ENCODE data around the gene GALNT2.

Gene GALNT2

GRCh38 chr1:230273141-230273710, 206.2 kb downstream of the GALNT2 start:
- no CpG with 5 or more reads among the region's 7 CpGs for WGBS (ENCODE audit: extremely low coverage, insufficient coverage, insufficient read length)
- no peak overlapping the region for H3K4me3 ChIP-seq (ENCODE audit: low read depth, low read length)
- H3K18ac ChIP-seq (ENCODE audit: low read length) = no peak overlapping the region
- H4K91ac ChIP-seq (ENCODE audit: low read depth, low read length) = no peak overlapping the region
- H2BK5ac ChIP-seq (ENCODE audit: low read depth, low read length, poor library complexity) = no peak overlapping the region
- no peak overlapping the region for H3K9ac ChIP-seq (ENCODE audit: low read length)
- peaks cover 3% of the 10 kb centered on the region for H3K79me1 ChIP-seq (ENCODE audit: low read length)
- no peaks in the 10 kb centered on the region for H3K27me3 ChIP-seq (ENCODE audit: insufficient read depth, low read length)
- peaks cover 2% of the 10 kb centered on the region for H3K79me2 ChIP-seq (ENCODE audit: control insufficient read depth, insufficient read depth, low read length, poor library complexity)
- H3K27ac ChIP-seq (ENCODE audit: low read depth, low read length) = no peak overlapping the region
- H3K4ac ChIP-seq (ENCODE audit: low read depth, low read length) = no peak overlapping the region
- no peak overlapping the region for H2AK5ac ChIP-seq (ENCODE audit: low read length)
- H3K36me3 ChIP-seq (ENCODE audit: control insufficient read depth in 1 of 2, insufficient read depth in 2 of 2, low read length in 2 of 2) = peaks cover 24 to 33% of the 10 kb centered on the region in 2 experiments
- no peak overlapping the region for H3K23ac ChIP-seq (ENCODE audit: low read length)
- no peaks in the 10 kb centered on the region for H3K9me3 ChIP-seq (ENCODE audit: insufficient read depth, low read depth, low read length)
- H3K14ac ChIP-seq (ENCODE audit: low read length) = no peak overlapping the region
- no peak overlapping the region for H2BK12ac ChIP-seq (ENCODE audit: low read length)
- no peak overlapping the region for H4K12ac ChIP-seq (ENCODE audit: low read depth, low read length)
- H3K4me2 ChIP-seq (ENCODE audit: low read length) = no peak overlapping the region
- H3K4me1 ChIP-seq (ENCODE audit: control insufficient read depth in 1 of 2, insufficient read depth in 2 of 2, low read length in 2 of 2) = peaks cover 6 to 10% of the 10 kb centered on the region in 2 experiments
- no peak overlapping the region for H2BK120ac ChIP-seq (ENCODE audit: insufficient read depth, low read length, poor library complexity)
- DNase-seq = no peak
- H4K8ac ChIP-seq (ENCODE audit: low read depth, low read length) = no peak overlapping the region
- H2AFZ ChIP-seq (ENCODE audit: insufficient read depth, low read length, poor library complexity) = no peak overlapping the region

GRCh38 chr1:230274254-230274653, 207.2 kb downstream of the GALNT2 start:
- Histone ChIP-seq H3K14ac (ENCODE audit: low read length) (no peak overlapping the region), H3K79me2 (ENCODE audit: control insufficient read depth, insufficient read depth, low read length, poor library complexity) (no peaks in the 10 kb centered on the region), H3K4ac (ENCODE audit: low read depth, low read length) (no peak overlapping the region), H3K36me3 (ENCODE audit: control insufficient read depth in 1 of 2, insufficient read depth in 2 of 2, low read length in 2 of 2) (peaks cover 30 to 37% of the 10 kb centered on the region in 2 experiments), H2AFZ (ENCODE audit: insufficient read depth, low read length, poor library complexity) (no peak overlapping the region), H3K4me1 (ENCODE audit: control insufficient read depth in 1 of 2, insufficient read depth in 2 of 2, low read length in 2 of 2) (peaks cover 0 to 4% of the 10 kb centered on the region in 2 experiments), H3K9ac (ENCODE audit: low read length) (no peak overlapping the region), H2BK12ac (ENCODE audit: low read length) (no peak overlapping the region), H2AK5ac (ENCODE audit: low read length) (no peak overlapping the region), H3K4me3 (ENCODE audit: low read depth, low read length) (no peak overlapping the region), H3K23ac (ENCODE audit: low read length) (no peak overlapping the region), H3K4me2 (ENCODE audit: low read length) (no peak overlapping the region), H3K18ac (ENCODE audit: low read length) (no peak overlapping the region), H3K27me3 (ENCODE audit: insufficient read depth, low read length) (no peaks in the 10 kb centered on the region), H2BK120ac (ENCODE audit: insufficient read depth, low read length, poor library complexity) (no peak overlapping the region), H3K9me3 (ENCODE audit: insufficient read depth, low read depth, low read length) (peaks cover 1% of the 10 kb centered on the region), H3K79me1 (ENCODE audit: low read length) (no peaks in the 10 kb centered on the region), H4K91ac (ENCODE audit: low read depth, low read length) (no peak overlapping the region), H4K12ac (ENCODE audit: low read depth, low read length) (no peak overlapping the region), H4K8ac (ENCODE audit: low read depth, low read length) (no peak overlapping the region), H2BK5ac (ENCODE audit: low read depth, low read length, poor library complexity) (no peak overlapping the region), H3K27ac (ENCODE audit: low read depth, low read length) (no peak overlapping the region)
- no peak for DNase-seq
- no CpG with 5 or more reads among the region's 15 CpGs for WGBS (ENCODE audit: extremely low coverage, insufficient coverage, insufficient read length)

GRCh38 chr1:230276401-230276800, 209.4 kb downstream of the GALNT2 start:
- no peak overlapping the region for H3K14ac ChIP-seq (ENCODE audit: low read length)
- H2BK5ac ChIP-seq (ENCODE audit: low read depth, low read length, poor library complexity) = no peak overlapping the region
- no peak overlapping the region for H4K91ac ChIP-seq (ENCODE audit: low read depth, low read length)
- peaks cover 0 to 2% of the 10 kb centered on the region in 2 experiments for H3K4me1 ChIP-seq (ENCODE audit: control insufficient read depth in 1 of 2, insufficient read depth in 2 of 2, low read length in 2 of 2)
- no peak overlapping the region for H3K9ac ChIP-seq (ENCODE audit: low read length)
- DNase-seq = no peak
- H2AK5ac ChIP-seq (ENCODE audit: low read length) = no peak overlapping the region
- H3K4me3 ChIP-seq (ENCODE audit: low read depth, low read length) = no peak overlapping the region
- no peak overlapping the region for H4K12ac ChIP-seq (ENCODE audit: low read depth, low read length)
- H4K8ac ChIP-seq (ENCODE audit: low read depth, low read length) = no peak overlapping the region
- H3K27me3 ChIP-seq (ENCODE audit: insufficient read depth, low read length) = no peaks in the 10 kb centered on the region
- H3K4me2 ChIP-seq (ENCODE audit: low read length) = no peak overlapping the region
- no peak overlapping the region for H2BK12ac ChIP-seq (ENCODE audit: low read length)
- H2AFZ ChIP-seq (ENCODE audit: insufficient read depth, low read length, poor library complexity) = no peak overlapping the region
- no peak overlapping the region for H3K18ac ChIP-seq (ENCODE audit: low read length)
- H3K36me3 ChIP-seq (ENCODE audit: control insufficient read depth in 1 of 2, insufficient read depth in 2 of 2, low read length in 2 of 2) = peaks cover 44 to 52% of the 10 kb centered on the region in 2 experiments
- WGBS (ENCODE audit: extremely low coverage, insufficient coverage, insufficient read length) = no CpG with 5 or more reads among the region's 5 CpGs
- no peak overlapping the region for H3K4ac ChIP-seq (ENCODE audit: low read depth, low read length)
- H2BK120ac ChIP-seq (ENCODE audit: insufficient read depth, low read length, poor library complexity) = no peak overlapping the region
- peaks cover 2% of the 10 kb centered on the region for H3K9me3 ChIP-seq (ENCODE audit: insufficient read depth, low read depth, low read length)
- no peak overlapping the region for H3K23ac ChIP-seq (ENCODE audit: low read length)
- no peaks in the 10 kb centered on the region for H3K79me2 ChIP-seq (ENCODE audit: control insufficient read depth, insufficient read depth, low read length, poor library complexity)
- no peak overlapping the region for H3K27ac ChIP-seq (ENCODE audit: low read depth, low read length)
- no peaks in the 10 kb centered on the region for H3K79me1 ChIP-seq (ENCODE audit: low read length)

- Histone ChIP-seq H3K36me3 (ENCODE audit: control insufficient read depth in 1 of 2, insufficient read depth in 2 of 2, low read length in 2 of 2) (peaks cover 40 to 50% of the 10 kb centered on the region in 2 experiments), H2AFZ (ENCODE audit: insufficient read depth, low read length, poor library complexity) (no peak overlapping the region), H2BK12ac (ENCODE audit: low read length) (no peak overlapping the region), H3K27ac (ENCODE audit: low read depth, low read length) (no peak overlapping the region), H3K18ac (ENCODE audit: low read length) (no peak overlapping the region), H4K8ac (ENCODE audit: low read depth, low read length) (no peak overlapping the region), H2BK5ac (ENCODE audit: low read depth, low read length, poor library complexity) (no peak overlapping the region), H3K27me3 (ENCODE audit: insufficient read depth, low read length) (no peaks in the 10 kb centered on the region), H3K79me1 (ENCODE audit: low read length) (no peaks in the 10 kb centered on the region), H2BK120ac (ENCODE audit: insufficient read depth, low read length, poor library complexity) (no peak overlapping the region), H3K9me3 (ENCODE audit: insufficient read depth, low read depth, low read length) (peaks cover 2% of the 10 kb centered on the region), H2AK5ac (ENCODE audit: low read length) (no peak overlapping the region), H4K12ac (ENCODE audit: low read depth, low read length) (no peak overlapping the region), H3K23ac (ENCODE audit: low read length) (no peak overlapping the region), H4K91ac (ENCODE audit: low read depth, low read length) (no peak overlapping the region), H3K4me1 (ENCODE audit: control insufficient read depth in 1 of 2, insufficient read depth in 2 of 2, low read length in 2 of 2) (peaks cover 0 to 2% of the 10 kb centered on the region in 2 experiments), H3K4me3 (ENCODE audit: low read depth, low read length) (no peak overlapping the region), H3K79me2 (ENCODE audit: control insufficient read depth, insufficient read depth, low read length, poor library complexity) (no peaks in the 10 kb centered on the region), H3K9ac (ENCODE audit: low read length) (no peak overlapping the region), H3K4ac (ENCODE audit: low read depth, low read length) (no peak overlapping the region), H3K4me2 (ENCODE audit: low read length) (no peak overlapping the region), H3K14ac (ENCODE audit: low read length) (no peak overlapping the region)
- WGBS (ENCODE audit: extremely low coverage, insufficient coverage, insufficient read length) = no CpG with 5 or more reads among the region's 15 CpGs
- no peak for DNase-seq
Observed at GRCh38 chr1:230277201-230278025, 210.4 kb downstream of the GALNT2 start.

Data from trophoblast cell (in vitro differentiated cells and primary cell).